Hepatocyte (in vitro differentiated cells): ENCODE data around the gene MPHOSPH9.

ENCODE experiments used
- EZH2 ChIP-seq: fragments of 200-600 bp; sonication (generic); IDR thresholded peaks from 2 replicates; pipeline ENCODE4 v1.6.1; 2016; ENCODE audit warnings: antibody characterized with exemption, mild to moderate bottlenecking, borderline replicate concordance
- EZH2phosphoT487 ChIP-seq: fragments of 200-600 bp; sonication (generic); IDR thresholded peaks from one replicate; pipeline ENCODE4 v1.6.1; 2018; ENCODE audit warnings: antibody characterized with exemption, mild to moderate bottlenecking, low read depth, moderate library complexity; ENCODE audit not compliant: unreplicated experiment, severe bottlenecking
- TF ChIP-seq, protein P1 (sequence below): fragments of 200-600 bp; sonication (generic); IDR thresholded peaks from 2 replicates; pipeline ENCODE4 v1.5.1; 2016; ENCODE audit warnings: antibody characterized with exemption, mild to moderate bottlenecking; ENCODE audit not compliant: poor library complexity

DNA sequence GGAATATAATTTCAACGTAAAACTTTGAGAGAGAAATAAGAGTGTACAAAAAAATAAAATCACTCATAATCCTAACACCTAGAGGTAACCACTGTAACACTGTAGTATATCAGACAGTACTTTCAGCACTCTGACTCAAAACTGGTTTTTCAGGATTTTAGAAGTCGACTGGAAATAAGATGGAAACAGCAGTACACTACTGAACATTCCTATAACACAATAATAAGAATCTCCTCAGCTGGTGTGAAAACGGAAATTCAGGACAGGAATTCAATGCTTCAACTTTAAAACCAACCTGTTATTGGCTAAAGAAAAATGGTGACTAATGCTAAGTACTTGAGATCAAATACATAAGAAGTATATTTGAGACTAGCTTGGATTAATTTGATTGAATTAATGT lies 69.7 kb downstream of the MPHOSPH9 start:
- TF ChIP-seq, protein P1, sequence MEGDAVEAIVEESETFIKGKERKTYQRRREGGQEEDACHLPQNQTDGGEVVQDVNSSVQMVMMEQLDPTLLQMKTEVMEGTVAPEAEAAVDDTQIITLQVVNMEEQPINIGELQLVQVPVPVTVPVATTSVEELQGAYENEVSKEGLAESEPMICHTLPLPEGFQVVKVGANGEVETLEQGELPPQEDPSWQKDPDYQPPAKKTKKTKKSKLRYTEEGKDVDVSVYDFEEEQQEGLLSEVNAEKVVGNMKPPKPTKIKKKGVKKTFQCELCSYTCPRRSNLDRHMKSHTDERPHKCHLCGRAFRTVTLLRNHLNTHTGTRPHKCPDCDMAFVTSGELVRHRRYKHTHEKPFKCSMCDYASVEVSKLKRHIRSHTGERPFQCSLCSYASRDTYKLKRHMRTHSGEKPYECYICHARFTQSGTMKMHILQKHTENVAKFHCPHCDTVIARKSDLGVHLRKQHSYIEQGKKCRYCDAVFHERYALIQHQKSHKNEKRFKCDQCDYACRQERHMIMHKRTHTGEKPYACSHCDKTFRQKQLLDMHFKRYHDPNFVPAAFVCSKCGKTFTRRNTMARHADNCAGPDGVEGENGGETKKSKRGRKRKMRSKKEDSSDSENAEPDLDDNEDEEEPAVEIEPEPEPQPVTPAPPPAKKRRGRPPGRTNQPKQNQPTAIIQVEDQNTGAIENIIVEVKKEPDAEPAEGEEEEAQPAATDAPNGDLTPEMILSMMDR: no peak
- TF ChIP-seq EZH2 (no peak), EZH2phosphoT487 (no peak)
